Measurements from ENCODE around the gene PI4KA.

Gene PI4KA

GRCh38 chr22:20793748-20794649 is 64.6 kb downstream of the PI4KA start:
- DNase-seq (ENCODE audit: low read depth in 2 of 2) = no peak

GRCh38 chr22:20792966-20793728 is 65.5 kb downstream of the PI4KA start:
- no peak for DNase-seq (ENCODE audit: low read depth in 2 of 2)

GRCh38 chr22:20792221-20792965 is 66.2 kb downstream of the PI4KA start:
- no peak for DNase-seq (ENCODE audit: low read depth in 2 of 2)

GRCh38 chr22:20788627-20789344 is 69.8 kb downstream of the PI4KA start:
- DNase-seq (ENCODE audit: low read depth in 2 of 2) = no peak

- no peak for DNase-seq (ENCODE audit: low read depth in 2 of 2)
Observed at GRCh38 chr22:20787746-20788626, 70.6 kb downstream of the PI4KA start.

GRCh38 chr22:20787223-20787622 is 71.4 kb downstream of the PI4KA start:
- no peak for DNase-seq (ENCODE audit: low read depth in 2 of 2)

- no peak for DNase-seq (ENCODE audit: low read depth in 2 of 2)
Observed at GRCh38 chr22:20786536-20786979, 72.1 kb downstream of the PI4KA start.

GRCh38 chr22:20786048-20786447 is 72.6 kb downstream of the PI4KA start:
- DNase-seq (ENCODE audit: low read depth in 2 of 2) = no peak

- no peak for DNase-seq (ENCODE audit: low read depth in 2 of 2)
Observed at GRCh38 chr22:20785415-20785814, 73.2 kb downstream of the PI4KA start.

GRCh38 chr22:20783844-20784723 is 74.5 kb downstream of the PI4KA start:
- DNase-seq (ENCODE audit: low read depth in 2 of 2) = peak in 1 of 2 experiments; percentile 15

- DNase-seq (ENCODE audit: low read depth in 2 of 2) = no peak
Observed at GRCh38 chr22:20783300-20783673, 75.3 kb downstream of the PI4KA start.

- DNase-seq (ENCODE audit: low read depth in 2 of 2) = no peak
Observed at GRCh38 chr22:20782596-20783299, 75.9 kb downstream of the PI4KA start.

- no peak for DNase-seq (ENCODE audit: low read depth in 2 of 2)
Observed at GRCh38 chr22:20782083-20782482, 76.5 kb downstream of the PI4KA start.

- DNase-seq (ENCODE audit: low read depth in 2 of 2) = no peak
Observed at GRCh38 chr22:20781272-20781990, 77.2 kb downstream of the PI4KA start.

GRCh38 chr22:20779818-20780158 is 78.8 kb downstream of the PI4KA start:
- no peak for DNase-seq (ENCODE audit: low read depth in 2 of 2)

- no peak for DNase-seq (ENCODE audit: low read depth in 2 of 2)
Observed at GRCh38 chr22:20779014-20779817, 79.4 kb downstream of the PI4KA start.

GRCh38 chr22:20777420-20778177 is 81.0 kb downstream of the PI4KA start:
- no peak for DNase-seq (ENCODE audit: low read depth in 2 of 2)

All from fibroblast of skin of left biceps (primary cell).